ENCODE results near the gene ZNF85. TPM values are rescaled to one million over a fixed set of nuclear protein-coding genes. Genes with fewer than 3 reads are reported as not detected.
"Not testable (repeated sequence)": the region's sequence is repeated elsewhere in the genome, so short reads cannot be mapped to it uniquely, and the experiment has no call there.

The ZNF85 gene
- total RNA-seq (2014; rRNA removed; shearing (Covaris generic)), result 19.7 and 20.5 TPM in 2 replicates

- DNase-seq (ENCODE audit: low read depth), result peak; percentile 94
Observed at GRCh38 chr19:20923077-20923871, at the start of gene ZNF85. ZNF85 (plus strand) TSS chr19:20923251; CDS start chr19:20923401, 150 bp downstream.

DNA sequence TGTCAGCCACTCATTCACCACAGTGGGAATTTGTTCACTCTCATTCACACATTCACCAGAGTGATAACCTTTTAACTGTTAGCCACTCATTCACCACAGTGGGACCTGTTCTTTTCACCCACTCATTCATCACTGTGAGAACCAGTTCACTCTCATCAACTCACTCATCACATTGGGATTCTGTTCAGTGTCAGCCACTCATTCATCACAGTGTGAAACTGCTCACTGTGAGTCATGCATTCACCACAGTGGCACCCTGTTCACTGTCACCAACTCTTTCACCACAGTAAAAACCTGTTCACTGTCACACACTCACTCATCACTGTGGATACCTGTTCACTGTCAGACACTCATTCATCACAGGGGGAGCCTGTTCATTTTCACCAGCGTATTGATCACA, 43.5 kb upstream of the ZNF85 start:
- DNase-seq (ENCODE audit: low read depth), result no peak

- DNase-seq (ENCODE audit: low read depth), result no peak
Observed at GRCh38 chr19:20912973-20913372, 10.1 kb upstream of the ZNF85 start.

- no peak for DNase-seq (ENCODE audit: low read depth)
Observed at GRCh38 chr19:20925481-20925880, 2.4 kb downstream of the ZNF85 start.

DNA sequence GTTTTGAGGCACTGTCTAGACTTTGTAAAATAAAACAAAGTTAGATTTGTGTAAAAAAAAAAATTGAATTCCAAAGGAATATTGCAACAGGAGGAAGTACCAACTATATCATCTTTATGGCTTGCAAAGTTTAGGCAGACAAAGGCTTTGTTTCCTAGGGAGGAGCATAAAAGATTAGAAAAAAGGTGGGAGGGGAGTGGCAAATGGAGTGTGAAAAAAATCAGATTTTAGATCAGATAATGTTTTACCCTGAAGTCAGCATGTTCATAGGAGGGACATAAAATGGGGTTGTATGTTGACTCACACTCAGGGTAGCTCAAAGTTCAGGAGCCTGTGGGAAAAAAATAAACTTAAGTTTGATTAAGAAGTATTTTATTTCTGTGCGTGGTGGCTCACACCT, 3.7 kb downstream of the ZNF85 start:
- no peak for DNase-seq (ENCODE audit: low read depth)

DNA sequence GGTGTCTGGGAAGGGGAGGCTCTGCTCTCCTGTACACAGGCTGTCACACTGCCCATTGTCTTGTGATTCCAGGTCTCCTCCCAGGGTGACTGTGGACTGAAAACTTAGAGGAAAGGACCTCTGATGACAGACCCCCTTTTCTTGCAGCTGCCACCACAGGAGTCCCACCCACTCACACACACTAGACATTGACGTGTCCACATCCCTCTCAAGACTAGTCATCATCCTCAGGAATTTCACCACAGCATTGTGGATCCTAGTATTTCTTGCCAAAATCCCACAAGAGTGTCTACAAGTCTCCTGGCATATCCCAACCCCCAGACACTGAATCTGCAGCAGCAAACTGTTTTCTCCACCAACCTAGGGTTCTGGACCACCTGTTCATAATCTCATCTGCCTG, 5.3 kb downstream of the ZNF85 start:
- peak; percentile 62 for DNase-seq (ENCODE audit: low read depth)

- not testable (repeated sequence) for DNase-seq (ENCODE audit: low read depth)
Observed at GRCh38 chr19:20936322-20936947, 13.4 kb downstream of the ZNF85 start.

DNA sequence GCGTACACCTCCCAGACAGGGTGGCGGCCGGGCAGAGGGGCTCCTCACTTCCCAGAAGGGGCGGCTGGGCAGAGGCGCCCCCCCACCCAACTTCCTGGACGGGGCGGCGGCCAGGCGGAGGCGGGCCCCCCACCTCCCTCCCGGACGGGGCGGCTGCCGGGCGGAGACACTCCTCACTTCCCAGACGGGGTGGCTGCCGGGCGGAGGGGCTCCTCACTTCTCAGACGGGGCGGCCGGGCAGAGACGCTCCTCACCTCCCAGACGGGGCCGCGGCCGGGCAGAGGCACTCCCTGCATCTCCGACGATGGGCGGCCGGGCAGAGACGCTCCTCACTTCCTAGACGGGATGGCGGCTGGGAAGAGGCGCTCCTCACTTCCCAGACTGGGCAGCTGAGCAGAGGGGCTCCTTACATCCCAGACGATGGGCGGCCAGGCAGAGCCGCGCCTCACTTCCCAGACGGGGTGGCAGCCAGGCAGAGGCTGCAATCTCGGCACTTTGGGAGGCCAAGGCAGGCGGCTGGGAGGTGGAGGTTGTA, 29.6 kb downstream of the ZNF85 start:
- DNase-seq (ENCODE audit: low read depth), result not testable (repeated sequence)

DNA sequence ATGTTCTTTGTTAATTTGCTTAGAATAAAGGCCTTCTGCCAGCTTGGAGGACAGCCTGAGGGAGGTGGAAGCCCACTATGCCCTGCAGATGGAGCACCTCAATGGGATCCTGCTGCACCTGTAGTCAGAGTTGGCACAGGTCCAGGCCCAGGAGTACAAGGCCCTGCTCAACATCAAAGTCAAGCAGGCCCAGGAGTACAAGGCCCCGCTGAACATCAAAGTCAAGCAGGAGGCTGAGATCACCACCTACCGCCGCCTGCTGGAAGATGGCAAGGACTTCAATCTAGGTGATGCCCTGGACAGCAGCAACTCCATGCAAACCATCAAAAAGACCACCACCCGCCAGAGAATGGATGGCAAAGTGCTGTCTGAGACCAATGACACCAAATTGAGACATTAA, 41.7 kb downstream of the ZNF85 start:
- no peak for DNase-seq (ENCODE audit: low read depth)

- no peak for DNase-seq (ENCODE audit: low read depth)
Observed at GRCh38 chr19:20968092-20968491, 45.0 kb downstream of the ZNF85 start.

GRCh38 chr19:20969498-20969897, 46.4 kb downstream of the ZNF85 start:
- no peak for DNase-seq (ENCODE audit: low read depth)

- DNase-seq (ENCODE audit: low read depth), result no peak
Observed at GRCh38 chr19:20969898-20970297, 46.8 kb downstream of the ZNF85 start.

GRCh38 chr19:20992788-20993187, 69.7 kb downstream of the ZNF85 start:
- DNase-seq (ENCODE audit: low read depth), result not testable (repeated sequence)

DNA sequence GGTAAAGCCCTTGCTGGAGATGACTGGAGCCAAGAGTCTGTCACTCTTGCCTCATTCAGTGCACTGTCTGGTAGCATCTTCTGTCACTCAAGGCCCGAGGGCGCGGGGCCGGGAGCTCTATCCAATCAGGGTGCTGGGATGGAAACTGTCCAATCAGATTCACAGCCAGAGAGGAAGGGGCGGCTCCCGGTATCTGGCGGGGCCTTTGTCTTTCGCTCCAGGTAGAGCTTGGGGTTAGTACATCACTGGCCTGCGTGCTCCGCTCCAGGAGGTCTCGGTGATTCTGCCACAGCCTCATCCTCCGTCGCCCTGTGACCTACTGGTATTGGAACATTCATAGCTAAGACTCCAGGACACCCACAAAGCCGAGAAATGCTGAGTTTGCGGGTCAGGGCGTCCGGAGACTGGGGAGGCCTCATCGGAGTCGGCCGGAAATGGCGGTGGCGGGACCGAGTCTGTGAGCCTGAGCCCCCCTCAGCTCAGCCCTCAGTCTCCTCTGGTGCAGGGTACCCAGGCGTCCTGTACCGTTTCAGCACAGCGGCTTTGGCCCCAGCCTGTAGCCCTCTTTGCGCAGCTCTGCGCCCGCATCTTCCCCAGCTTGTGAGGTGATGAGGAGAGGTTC, 76.8 kb downstream of the ZNF85 start:
- peak; percentile 83 for DNase-seq (ENCODE audit: low read depth)

Other genes with a start within 250 kb of the ZNF85 start
- gene ZNF66, start 146.9 kb upstream of the ZNF85 start, total RNA-seq (2014; rRNA removed; shearing (Covaris generic)), result 2.2 and 5.2 TPM in 2 replicates
- 7.6 and 13.3 TPM in 2 replicates for gene ZNF430, start 97.4 kb downstream of the ZNF85 start, total RNA-seq (2014; rRNA removed; shearing (Covaris generic))
- gene ZNF714, start 159.0 kb downstream of the ZNF85 start, total RNA-seq (2014; rRNA removed; shearing (Covaris generic)), result 20.4 and 20.9 TPM in 2 replicates
- 3.8 and 4.0 TPM in 2 replicates for gene ZNF431, start 218.8 kb downstream of the ZNF85 start, total RNA-seq (2014; rRNA removed; shearing (Covaris generic))

All from RPMI7951 (cell line).